Gastrocnemius medialis (tissue), 4 donors: ENCODE data around the gene SPSB1. TPM values are rescaled to one million over a fixed set of nuclear protein-coding genes. Genes with fewer than 3 reads are reported as not detected.

Experiments used
- ATAC-seq, 2 donors: fragments of 150-250 bp; one replicate each; pipeline ENCODE4 v1.9.1; 2016
- DNase-seq, 2 donors: peaks; one replicate each; pipeline ENCODE4 v3.0.0-alpha.2; 2019
- H3K27ac ChIP-seq, 4 donors: fragments of 200-600 bp; sonication (generic); 1 replicate in 1 of 4; 2 replicates in 3 of 4; pipeline ENCODE4 v1.5.1; 2016 to 2018; ENCODE audit warnings: mild to moderate bottlenecking in 2 of 4, moderate library complexity in 1 of 4
- H3K27me3 ChIP-seq, 3 donors: fragments of 200-600 bp; sonication (generic) in 2 of 3; 1 replicate in 1 of 3; 2 replicates in 2 of 3; pipeline versions ENCODE4 v1.5.1 to v1.6.0; 2016 to 2019; ENCODE audit warnings: mild to moderate bottlenecking in 1 of 3, moderate library complexity in 1 of 3
- H3K36me3 ChIP-seq, 2 donors: fragments of 200-600 bp; sonication (generic) in 1 of 2; one replicate each; pipeline ENCODE4 v1.5.1; 2017 to 2018
- H3K4me1 ChIP-seq, 2 donors: fragments of 200-600 bp; sonication (generic) in 1 of 2; one replicate each; pipeline ENCODE4 v1.5.1; 2016 to 2017; ENCODE audit warnings: mild to moderate bottlenecking in 2 of 2
- H3K4me3 ChIP-seq, 4 donors: fragments of 200-600 bp; sonication (generic) in 3 of 4; 1 replicate in 1 of 4; 2 replicates in 3 of 4; pipeline ENCODE4 v1.5.1; 2016 to 2019; ENCODE audit warnings: mild to moderate bottlenecking in 2 of 4
- H3K9me3 ChIP-seq, 3 donors: fragments of 200-600 bp; sonication (generic) in 2 of 3; 1 replicate in 1 of 3; 2 replicates in 2 of 3; pipeline ENCODE4 v1.5.1; 2016 to 2019
- CTCF ChIP-seq, 5 experiments: fragments of 450-650 bp in 3 of 5; fragments of 200-600 bp in 2 of 5; sonication (generic) in 2 of 5; IDR thresholded peaks in 4 of 5; conservative IDR thresholded peaks in 1 of 5; 1 replicate in 4 of 5; 2 replicates in 1 of 5; pipeline ENCODE4 v1.5.1; 2016 to 2019; ENCODE audit warnings: antibody characterized with exemption in 5 of 5, mild to moderate bottlenecking in 3 of 5, moderate library complexity in 3 of 5
- POLR2A ChIP-seq, 2 donors: fragments of 450-650 bp; IDR thresholded peaks; one replicate each; pipeline ENCODE4 v1.6.1; 2017; ENCODE audit warnings: antibody characterized with exemption in 2 of 2, mild to moderate bottlenecking in 2 of 2, moderate library complexity in 2 of 2
- in situ Hi-C, 4 donors: fragments of 200-750 bp; cut with MboI; loops; one replicate each; pipeline versions ENCODE4 v1.15.0 to v1.8.0; 2017; ENCODE audit warnings: low sequenced_read_pairs in 4 of 4
- intact Hi-C: fragments of 100-400 bp; cut with DNase I; formaldehyde crosslinking; loops from one replicate; pipeline ENCODE4 v1.15.1; 2023; ENCODE audit warnings: low total_unique reads
- total RNA-seq, 4 donors: library from RNA; depleted of rRNA; stranded (reverse); fragments of >200 nt; gene quantifications; one replicate each; pipeline versions ENCODE4 v1.1.0 to v1.2.3, GENCODE V29; 2016

SPSB1 gene
- total RNA-seq, 4 donors from 2014 or later = 40.4 to 161 (median 56.6) TPM

DNA sequence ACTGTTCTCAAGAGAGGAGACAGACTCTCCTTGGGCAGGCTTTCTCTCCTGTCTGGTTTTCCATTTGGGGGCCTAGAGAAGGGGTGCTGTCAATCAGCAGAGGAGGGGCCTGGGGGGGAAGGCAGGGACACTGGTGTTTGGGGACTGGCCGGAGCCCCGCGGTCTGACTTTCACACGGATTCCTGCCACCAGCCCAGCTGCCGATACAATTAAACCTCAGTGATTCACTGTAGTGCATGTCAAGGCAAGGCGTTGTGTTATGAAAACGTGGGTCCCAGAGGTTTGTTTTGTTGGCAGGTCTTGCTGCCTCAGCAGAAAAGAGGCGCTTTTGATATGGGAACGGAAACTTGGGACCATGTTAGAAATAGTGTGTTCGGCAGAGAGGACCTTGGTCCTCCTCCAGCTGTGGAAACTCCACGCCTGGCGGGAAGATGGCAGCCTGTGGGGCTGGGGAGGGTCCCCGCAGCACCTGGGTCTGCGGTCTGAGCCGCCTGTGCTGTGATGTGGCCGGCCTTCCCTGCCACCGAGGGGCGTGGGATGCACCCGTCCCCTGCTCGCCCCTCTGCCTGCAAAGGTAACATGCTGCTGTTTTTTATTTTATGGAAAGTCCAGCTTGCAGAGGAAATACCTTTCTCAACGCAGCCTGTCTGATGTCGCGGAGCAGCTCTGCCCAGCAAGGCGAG is 47.6 kb downstream of the SPSB1 start:
- DNase-seq = no peak
- in situ Hi-C loops = no loop called here
- TF ChIP-seq CTCF (IDR thresholded peaks at IDR 0.05 in 4 of 5, conservative IDR thresholded peaks at IDR 0.05 in 1 of 5) (no peak), POLR2A (IDR thresholded peaks at IDR 0.05) (no peak)
- Histone ChIP-seq H3K4me3 (no peak overlapping the region), H3K9me3 (no peaks in the 10 kb centered on the region), H3K4me1 (peaks cover 12 to 24% of the 10 kb centered on the region in 2 donors), H3K27ac (peak overlapping the region; percentile 13 to 70 (median 39)), H3K27me3 (no peaks in the 10 kb centered on the region), H3K36me3 (no peaks in the 10 kb centered on the region)
- intact Hi-C loops = no loop called here
- peak in 1 of 2 donors; percentile 21 for ATAC-seq

GRCh38 chr1:9340864-9341263 is 48.2 kb downstream of the SPSB1 start:
- Histone ChIP-seq H3K36me3 (no peaks in the 10 kb centered on the region), H3K9me3 (no peaks in the 10 kb centered on the region), H3K4me3 (no peak overlapping the region), H3K27me3 (no peaks in the 10 kb centered on the region), H3K27ac (peak overlapping the region; percentile 13 to 70 (median 39)), H3K4me1 (peaks cover 13 to 28% of the 10 kb centered on the region in 2 donors)
- no peak for TF ChIP-seq POLR2A (IDR thresholded peaks at IDR 0.05)
- TF ChIP-seq CTCF (IDR thresholded peaks at IDR 0.05 in 4 of 5, conservative IDR thresholded peaks at IDR 0.05 in 1 of 5) = no peak
- no peak for DNase-seq
- intact Hi-C loops (no loop called here), in situ Hi-C loops (no loop called here)
- ATAC-seq = peak in 1 of 2 donors; percentile 7

DNA sequence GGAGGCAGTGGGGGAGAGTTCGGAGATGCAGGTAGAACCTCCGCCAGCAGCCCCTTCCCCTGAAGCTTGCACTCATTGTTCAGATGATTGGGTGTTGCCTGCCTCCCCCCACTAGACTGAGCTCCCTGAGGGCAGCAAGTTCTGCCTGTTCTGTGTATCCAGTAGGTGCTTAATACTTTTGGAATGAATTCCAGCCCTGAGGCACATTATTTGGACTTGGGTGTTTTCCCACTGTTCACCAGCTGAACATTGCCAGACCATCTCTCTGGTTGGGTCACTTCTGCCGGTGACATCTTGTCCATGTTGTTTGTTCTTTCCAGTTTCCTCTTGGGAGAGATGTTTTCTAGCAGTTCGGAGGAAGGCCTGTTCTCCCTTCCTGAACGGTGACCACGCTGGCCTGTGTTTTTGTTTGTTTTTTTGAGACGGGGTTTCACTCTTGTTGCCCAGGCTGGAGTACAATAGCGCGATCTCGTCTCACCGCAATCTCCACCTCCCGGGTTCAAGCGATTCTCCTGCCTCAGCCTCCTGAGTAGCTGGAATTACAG is 48.7 kb downstream of the SPSB1 start:
- Histone ChIP-seq H3K9me3 (no peaks in the 10 kb centered on the region), H3K4me3 (no peak overlapping the region), H3K27me3 (no peaks in the 10 kb centered on the region), H3K36me3 (no peaks in the 10 kb centered on the region), H3K4me1 (peaks cover 16 to 30% of the 10 kb centered on the region in 2 donors), H3K27ac (peak overlapping the region; percentile 13 to 70 (median 39))
- TF ChIP-seq CTCF (IDR thresholded peaks at IDR 0.05 in 4 of 5, conservative IDR thresholded peaks at IDR 0.05 in 1 of 5) (no peak), POLR2A (IDR thresholded peaks at IDR 0.05) (no peak)
- intact Hi-C loops = no loop called here
- in situ Hi-C loops = no loop called here
- no peak for DNase-seq
- no peak for ATAC-seq

GRCh38 chr1:9343269-9343668 is 50.6 kb downstream of the SPSB1 start:
- H3K27me3 ChIP-seq = no peaks in the 10 kb centered on the region
- TF ChIP-seq CTCF (IDR thresholded peaks at IDR 0.05 in 4 of 5, conservative IDR thresholded peaks at IDR 0.05 in 1 of 5) = no peak
- no peak for TF ChIP-seq POLR2A (IDR thresholded peaks at IDR 0.05)
- DNase-seq = no peak
- no peak overlapping the region for H3K4me3 ChIP-seq
- no peak for ATAC-seq
- peaks cover 16 to 38% of the 10 kb centered on the region in 2 donors for H3K4me1 ChIP-seq
- no peaks in the 10 kb centered on the region for H3K9me3 ChIP-seq
- H3K27ac ChIP-seq = no peak overlapping the region
- H3K36me3 ChIP-seq = no peaks in the 10 kb centered on the region
- intact Hi-C loops (no loop called here), in situ Hi-C loops (no loop called here)
